GOT3 (cell line): ENCODE measurements around the gene SLC26A9.

Source experiments
- DNase-seq: peaks from one replicate; lab custom pipeline; 2025; ENCODE audit warnings: mixed read lengths; lab: John Stamatoyannopoulos, UW

Gene SLC26A9

GRCh38 chr1:205947024-205947423, 3.8 kb upstream of the SLC26A9 start:
- no peak for DNase-seq

GRCh38 chr1:205945069-205945468, 1.8 kb upstream of the SLC26A9 start:
- DNase-seq: no peak

GRCh38 chr1:205944525-205944924, 1.3 kb upstream of the SLC26A9 start:
- no peak for DNase-seq

- no peak for DNase-seq
Observed at GRCh38 chr1:205942631-205943159, 561 bp downstream of the SLC26A9 start.

GRCh38 chr1:205940710-205941109, 2.5 kb downstream of the SLC26A9 start:
- no peak for DNase-seq

GRCh38 chr1:205939690-205940330, 3.4 kb downstream of the SLC26A9 start:
- no peak for DNase-seq

- DNase-seq: no peak
Observed at GRCh38 chr1:205938682-205939081, 4.6 kb downstream of the SLC26A9 start.

GRCh38 chr1:205936846-205937586, 6.2 kb downstream of the SLC26A9 start:
- no peak for DNase-seq

- DNase-seq: no peak
Observed at GRCh38 chr1:205936311-205936710, 6.9 kb downstream of the SLC26A9 start.

- no peak for DNase-seq
Observed at GRCh38 chr1:205935869-205936268, 7.4 kb downstream of the SLC26A9 start.

- no peak for DNase-seq
Observed at GRCh38 chr1:205934788-205935187, 8.5 kb downstream of the SLC26A9 start.

- no peak for DNase-seq
Observed at GRCh38 chr1:205933671-205934618, 9.3 kb downstream of the SLC26A9 start.

GRCh38 chr1:205932776-205933175, 10.5 kb downstream of the SLC26A9 start:
- DNase-seq: no peak

- no peak for DNase-seq
Observed at GRCh38 chr1:205930799-205931281, 12.4 kb downstream of the SLC26A9 start.

GRCh38 chr1:205930195-205930577, 13.1 kb downstream of the SLC26A9 start:
- no peak for DNase-seq

- DNase-seq: no peak
Observed at GRCh38 chr1:205929496-205930194, 13.6 kb downstream of the SLC26A9 start.

GRCh38 chr1:205928317-205928716, 14.9 kb downstream of the SLC26A9 start:
- no peak for DNase-seq

- no peak for DNase-seq
Observed at GRCh38 chr1:205927676-205928075, 15.6 kb downstream of the SLC26A9 start.

- DNase-seq: no peak
Observed at GRCh38 chr1:205927247-205927646, 16.0 kb downstream of the SLC26A9 start.

GRCh38 chr1:205926636-205927035, 16.6 kb downstream of the SLC26A9 start:
- DNase-seq: no peak

GRCh38 chr1:205926213-205926612, 17.0 kb downstream of the SLC26A9 start:
- no peak for DNase-seq
